ENCODE results near the gene SLC38A3.

The SLC38A3 gene

GRCh38 chr3:50258979-50259378, 53.9 kb downstream of the SLC38A3 start:
- no peak for TF ChIP-seq CTCF (IDR thresholded peaks at IDR 0.05)
- no peaks in the 10 kb centered on the region for H3K36me3 ChIP-seq (ENCODE audit: control insufficient read depth, insufficient read depth, low read length)
- H3K79me2 ChIP-seq: peaks cover 3% of the 10 kb centered on the region
- peak overlapping the region; percentile 89 for H3K27ac ChIP-seq
- no peak overlapping the region for H3K4me2 ChIP-seq (ENCODE audit: low read length)
- no peak overlapping the region for H2AFZ ChIP-seq
- H3K27me3 ChIP-seq (ENCODE audit: control insufficient read depth, insufficient read depth, low read length): no peaks in the 10 kb centered on the region
- peaks cover 20% of the 10 kb centered on the region for H3K4me1 ChIP-seq
- H3K9me3 ChIP-seq (ENCODE audit: control insufficient read depth, low read length): no peaks in the 10 kb centered on the region
- no peak overlapping the region for H3K9ac ChIP-seq
- H3K4me3 ChIP-seq (ENCODE audit: low read depth, low read length): no peak overlapping the region

- no peak overlapping the region for H2AFZ ChIP-seq
- no peak overlapping the region for H3K9ac ChIP-seq
- no peaks in the 10 kb centered on the region for H3K36me3 ChIP-seq (ENCODE audit: control insufficient read depth, insufficient read depth, low read length)
- H3K4me2 ChIP-seq (ENCODE audit: low read length): peak overlapping the region; percentile 45
- peaks cover 3% of the 10 kb centered on the region for H3K79me2 ChIP-seq
- H3K9me3 ChIP-seq (ENCODE audit: control insufficient read depth, low read length): no peaks in the 10 kb centered on the region
- peak overlapping the region; percentile 89 for H3K27ac ChIP-seq
- H3K27me3 ChIP-seq (ENCODE audit: control insufficient read depth, insufficient read depth, low read length): no peaks in the 10 kb centered on the region
- no peak overlapping the region for H3K4me3 ChIP-seq (ENCODE audit: low read depth, low read length)
- H3K4me1 ChIP-seq: peaks cover 26% of the 10 kb centered on the region
- TF ChIP-seq CTCF (IDR thresholded peaks at IDR 0.05): no peak
These were observed 54.5 kb downstream of the SLC38A3 start for GRCh38 chr3:50259432-50260026.

GRCh38 chr3:50260027-50260941, 55.2 kb downstream of the SLC38A3 start:
- H3K27ac ChIP-seq: peak overlapping the region; percentile 89
- H3K4me2 ChIP-seq (ENCODE audit: low read length): peak overlapping the region; percentile 45
- peaks cover 31% of the 10 kb centered on the region for H3K4me1 ChIP-seq
- H3K79me2 ChIP-seq: peaks cover 3% of the 10 kb centered on the region
- peak; percentile 99 for TF ChIP-seq CTCF (IDR thresholded peaks at IDR 0.05)
- H3K4me3 ChIP-seq (ENCODE audit: low read depth, low read length): peak overlapping the region; percentile 25
- H3K36me3 ChIP-seq (ENCODE audit: control insufficient read depth, insufficient read depth, low read length): no peaks in the 10 kb centered on the region
- H3K27me3 ChIP-seq (ENCODE audit: control insufficient read depth, insufficient read depth, low read length): no peaks in the 10 kb centered on the region
- peak overlapping the region; percentile 61 for H2AFZ ChIP-seq
- peak overlapping the region; percentile 6 for H3K9ac ChIP-seq
- no peaks in the 10 kb centered on the region for H3K9me3 ChIP-seq (ENCODE audit: control insufficient read depth, low read length)

GRCh38 chr3:50260942-50261441, 55.9 kb downstream of the SLC38A3 start:
- H3K4me2 ChIP-seq (ENCODE audit: low read length): peak overlapping the region; percentile 45
- H3K27ac ChIP-seq: peak overlapping the region; percentile 89
- H3K36me3 ChIP-seq (ENCODE audit: control insufficient read depth, insufficient read depth, low read length): no peaks in the 10 kb centered on the region
- H2AFZ ChIP-seq: peak overlapping the region; percentile 61
- H3K27me3 ChIP-seq (ENCODE audit: control insufficient read depth, insufficient read depth, low read length): no peaks in the 10 kb centered on the region
- peaks cover 38% of the 10 kb centered on the region for H3K4me1 ChIP-seq
- TF ChIP-seq CTCF (IDR thresholded peaks at IDR 0.05): no peak
- no peaks in the 10 kb centered on the region for H3K79me2 ChIP-seq
- H3K4me3 ChIP-seq (ENCODE audit: low read depth, low read length): peak overlapping the region; percentile 25
- H3K9ac ChIP-seq: no peak overlapping the region
- H3K9me3 ChIP-seq (ENCODE audit: control insufficient read depth, low read length): no peaks in the 10 kb centered on the region
